ENCODE results near the gene IL12B. TPM values are rescaled to one million over a fixed set of nuclear protein-coding genes. Genes with fewer than 3 reads are reported as not detected.
"Not testable (repeated sequence)": the region's sequence is repeated elsewhere in the genome, so short reads cannot be mapped to it uniquely, and the experiment has no call there.

IL12B gene
- total RNA-seq, result not detected

- no peak for DNase-seq (ENCODE audit: low spot score)
Measured at GRCh38 chr5:159330131-159330800, at the start of gene IL12B. Gene IL12B (minus strand): TSS chr5:159330487. CDS start chr5:159326782, 3,705 bp downstream.

DNA sequence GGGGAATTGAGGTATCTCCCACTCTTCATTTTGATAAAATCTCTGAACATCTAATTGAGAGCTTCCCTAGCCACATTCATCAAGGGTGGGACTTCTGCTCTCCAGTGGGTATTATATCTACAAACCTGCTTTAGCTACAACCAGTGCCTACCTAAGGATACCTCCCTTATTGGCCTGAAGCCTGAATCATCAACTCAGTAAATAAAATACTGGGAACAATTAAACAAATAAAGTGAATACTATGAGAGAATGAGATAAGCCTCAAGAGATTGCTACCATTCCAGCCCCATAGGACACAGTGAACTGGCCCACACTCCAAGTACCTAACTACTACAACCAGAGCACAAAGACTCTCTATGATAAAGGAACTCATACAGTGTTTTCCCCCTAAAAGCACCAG lies 47.4 kb upstream of the IL12B start:
- DNase-seq (ENCODE audit: low spot score), result no peak

DNA sequence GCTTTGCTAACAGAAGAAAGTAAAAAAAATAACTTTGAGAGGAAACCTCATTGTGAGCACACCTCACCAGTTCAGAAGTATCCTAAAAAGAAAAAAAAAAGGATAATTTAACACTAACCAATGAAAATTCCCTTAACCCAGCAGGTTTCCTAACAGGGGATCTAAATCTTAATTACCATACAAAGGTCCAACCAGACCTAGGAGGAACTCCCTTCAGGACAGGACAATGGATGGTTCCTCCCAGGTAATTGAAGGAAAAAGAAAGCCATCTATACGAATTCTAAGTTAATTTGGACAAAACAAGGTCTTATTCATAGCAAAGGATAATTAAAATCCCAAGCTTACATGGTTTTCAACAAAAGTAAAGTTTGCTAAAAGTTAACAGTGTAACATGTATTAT lies 37.6 kb upstream of the IL12B start:
- DNase-seq (ENCODE audit: low spot score), result not testable (repeated sequence)

DNA sequence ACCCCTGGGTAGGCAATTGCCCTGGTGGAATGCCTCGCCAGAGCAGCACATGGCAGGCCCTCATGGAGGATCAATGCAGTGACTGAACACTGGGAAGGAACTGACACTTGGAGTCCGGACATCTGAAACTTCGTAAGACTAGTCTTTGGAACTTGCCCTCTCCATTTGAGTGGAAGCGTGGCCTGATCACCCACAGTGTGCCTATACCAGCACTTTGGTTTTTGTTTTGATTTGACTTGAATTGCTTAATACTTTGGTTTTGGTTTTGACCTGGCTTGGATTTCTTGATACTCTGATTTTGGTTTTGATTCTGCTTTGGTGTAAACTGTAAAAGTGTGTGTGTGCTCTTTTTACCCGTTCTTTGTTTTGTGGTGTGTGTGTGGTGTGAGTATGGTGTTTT lies 36.5 kb upstream of the IL12B start:
- DNase-seq (ENCODE audit: low spot score), result not testable (repeated sequence)

- DNase-seq (ENCODE audit: low spot score), result no peak
Measured at GRCh38 chr5:159362220-159362619, 31.9 kb upstream of the IL12B start.

GRCh38 chr5:159359871-159360270 lies 29.6 kb upstream of the IL12B start:
- DNase-seq (ENCODE audit: low spot score), result not testable (repeated sequence)

GRCh38 chr5:159359408-159359807 lies 29.1 kb upstream of the IL12B start:
- DNase-seq (ENCODE audit: low spot score), result no peak

- no peak for DNase-seq (ENCODE audit: low spot score)
Measured at GRCh38 chr5:159353661-159354252, 23.5 kb upstream of the IL12B start.

GRCh38 chr5:159350644-159351043 lies 20.4 kb upstream of the IL12B start:
- DNase-seq (ENCODE audit: low spot score), result not testable (repeated sequence)

DNA sequence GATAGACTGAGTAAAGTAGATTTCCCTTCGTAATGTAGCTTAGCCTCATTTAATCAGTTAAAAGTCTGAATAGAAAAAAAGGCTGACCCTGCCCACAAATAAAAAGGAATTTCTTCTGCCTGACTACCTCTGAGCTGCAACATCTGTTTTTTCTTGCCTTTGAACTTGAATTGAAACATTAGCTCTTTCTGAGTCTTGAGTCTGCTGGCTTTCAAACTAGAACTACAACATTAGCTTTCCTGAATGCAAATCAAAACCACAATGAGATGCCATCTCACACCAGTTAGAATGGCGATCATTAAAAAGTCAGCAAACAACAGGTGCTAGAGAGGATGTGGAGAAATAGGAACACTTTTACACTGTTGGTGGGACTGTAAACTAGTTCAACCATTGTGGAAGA lies 19.9 kb upstream of the IL12B start:
- DNase-seq (ENCODE audit: low spot score), result not testable (repeated sequence)

DNA sequence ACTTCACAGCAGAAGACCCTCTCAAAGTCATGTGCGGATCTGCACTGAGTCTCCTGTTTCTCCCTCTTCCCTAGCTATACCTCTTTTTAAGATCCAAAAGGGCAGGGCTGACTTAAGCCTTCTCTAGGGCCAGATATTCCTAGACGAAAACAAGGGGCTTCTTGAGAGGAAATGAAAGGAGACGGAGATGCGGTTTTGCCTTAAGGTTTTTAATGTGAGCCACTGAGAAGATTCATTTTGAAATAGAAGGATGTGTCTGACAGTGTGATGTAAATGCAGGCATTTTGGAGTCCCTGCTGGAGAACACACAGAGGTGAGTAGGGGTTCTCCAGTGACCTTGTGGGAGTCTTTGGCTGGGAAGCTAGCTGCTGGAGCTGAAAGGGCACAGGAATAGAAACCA lies 15.6 kb upstream of the IL12B start:
- DNase-seq (ENCODE audit: low spot score), result no peak

DNA sequence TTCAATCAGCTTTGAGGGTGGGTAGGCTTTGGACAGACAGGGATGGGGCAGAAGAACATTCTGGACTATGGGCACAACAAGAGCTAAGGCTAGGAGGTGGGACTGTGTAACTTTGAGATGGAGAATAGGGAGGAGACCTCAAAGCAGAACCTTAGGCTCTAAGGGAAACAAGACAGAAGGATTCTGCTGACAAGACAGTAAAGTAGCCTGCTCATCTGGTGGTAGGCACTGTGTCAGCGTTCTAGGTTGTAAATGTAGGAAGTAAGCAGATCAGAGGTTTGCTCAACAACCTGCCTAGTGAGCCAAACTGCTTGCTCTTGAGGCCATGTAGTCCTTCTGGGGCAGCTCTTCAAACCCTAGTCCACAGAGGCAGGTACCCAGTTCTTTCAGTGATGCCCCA lies 15.0 kb upstream of the IL12B start:
- no peak for DNase-seq (ENCODE audit: low spot score)

GRCh38 chr5:159343295-159344094 lies 13.2 kb upstream of the IL12B start:
- DNase-seq (ENCODE audit: low spot score), result no peak

DNA sequence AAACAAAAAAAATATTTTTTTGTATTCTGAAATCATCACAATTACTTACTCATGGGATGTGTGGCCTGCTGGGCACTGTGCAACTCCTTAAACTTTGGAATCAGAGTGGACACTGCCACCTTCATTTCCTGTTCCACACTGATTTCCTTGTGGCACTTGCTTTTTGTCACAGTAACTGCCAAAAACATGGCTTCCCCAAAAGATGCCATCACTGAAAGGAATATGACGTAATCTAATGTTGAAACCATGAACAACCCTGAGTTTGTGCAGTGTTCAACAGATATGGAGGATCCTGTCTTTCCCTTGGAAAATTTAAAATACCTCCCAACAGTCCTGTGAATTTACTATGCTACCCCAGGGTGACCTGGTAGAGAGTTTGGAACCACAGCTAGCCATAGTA lies 12.6 kb upstream of the IL12B start:
- no peak for DNase-seq (ENCODE audit: low spot score)

- DNase-seq (ENCODE audit: low spot score), result peak; percentile 80
Measured at GRCh38 chr5:159341906-159342310, 11.6 kb upstream of the IL12B start.

DNA sequence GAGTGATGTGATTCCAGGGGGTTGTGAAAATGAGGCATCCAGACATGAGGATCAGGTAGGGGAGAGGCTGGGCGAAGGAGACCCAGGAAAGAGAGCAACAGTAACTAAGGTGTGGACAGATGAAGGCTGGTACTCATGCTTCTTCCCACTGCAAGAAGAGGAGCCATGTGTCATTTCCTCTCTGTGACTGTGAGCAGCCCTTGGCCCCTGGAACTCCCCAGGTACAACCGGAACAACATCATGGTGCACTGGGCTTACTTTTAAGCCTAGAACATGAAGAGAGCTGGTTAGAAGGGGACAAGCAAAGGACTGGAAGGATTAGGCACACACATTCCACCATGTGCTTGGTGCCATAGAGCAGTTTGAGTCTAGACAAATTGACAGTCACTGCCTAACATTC lies 10.9 kb upstream of the IL12B start:
- no peak for DNase-seq (ENCODE audit: low spot score)

DNA sequence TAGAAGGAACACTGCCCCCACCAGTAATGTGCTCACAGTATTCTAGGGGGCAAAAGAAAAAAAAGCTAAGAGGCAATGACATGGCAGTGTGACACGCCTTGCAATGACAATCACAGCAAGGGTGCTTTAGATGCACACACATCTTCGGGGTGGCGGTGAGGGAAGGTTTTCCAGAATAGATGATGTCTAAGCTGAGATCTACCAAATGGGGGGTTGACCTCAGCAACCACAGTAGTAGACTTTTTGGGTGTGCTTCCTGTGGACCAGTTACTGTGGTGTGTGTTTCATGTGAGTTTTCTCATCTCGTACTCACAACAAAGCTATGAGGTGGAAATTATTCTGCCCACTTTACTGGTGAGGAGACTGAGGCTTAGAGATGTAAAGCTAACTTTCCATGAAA lies 10.2 kb upstream of the IL12B start:
- DNase-seq (ENCODE audit: low spot score), result no peak

- no peak for DNase-seq (ENCODE audit: low spot score)
Measured at GRCh38 chr5:159339460-159339859, 9.2 kb upstream of the IL12B start.

GRCh38 chr5:159338118-159338517 lies 7.8 kb upstream of the IL12B start:
- DNase-seq (ENCODE audit: low spot score), result no peak

DNA sequence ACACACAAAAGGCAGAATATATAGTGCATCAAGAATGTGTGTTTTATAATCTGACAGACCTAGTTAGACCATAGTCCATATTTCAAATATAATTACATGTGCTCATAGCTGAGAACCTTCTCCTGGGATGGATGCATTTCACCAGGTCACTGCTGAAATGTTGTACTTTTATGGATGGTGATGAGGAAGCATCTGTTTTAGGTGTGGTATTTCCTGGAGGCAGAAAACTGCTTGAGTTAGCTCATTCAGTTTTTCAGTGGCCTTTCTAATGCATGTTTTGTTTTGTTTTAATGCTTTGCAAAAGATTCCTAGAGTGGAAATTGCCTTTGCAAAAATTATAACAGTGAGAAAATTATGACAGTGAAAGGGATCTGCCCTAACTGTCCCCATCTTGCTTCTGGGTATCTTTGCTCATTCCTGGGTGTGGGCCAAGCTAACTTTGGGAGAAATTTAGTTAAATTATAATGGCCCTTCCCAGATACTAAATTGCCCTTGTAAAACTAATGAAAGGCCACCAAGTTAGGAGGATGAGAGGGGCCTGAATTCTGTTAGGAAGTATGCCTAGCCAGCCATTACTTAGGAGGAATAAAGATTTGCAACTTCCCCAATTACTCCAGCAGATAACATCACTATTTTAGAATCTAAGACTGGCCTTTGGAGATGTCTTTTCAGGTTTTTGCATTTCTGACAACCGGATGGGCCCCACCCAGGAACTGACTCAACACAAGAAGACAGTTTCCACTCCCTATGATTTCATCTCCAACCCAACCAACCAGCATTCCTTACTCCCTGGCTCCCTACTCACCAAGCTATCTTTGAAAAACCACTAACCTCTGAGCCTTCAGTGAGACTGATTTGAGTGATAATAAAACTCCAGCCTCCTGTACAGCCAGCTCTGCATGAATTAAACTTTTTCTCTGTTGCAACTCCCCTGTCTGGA lies 7.0 kb upstream of the IL12B start:
- no peak for DNase-seq (ENCODE audit: low spot score)

GRCh38 chr5:159336586-159336985 lies 6.3 kb upstream of the IL12B start:
- DNase-seq (ENCODE audit: low spot score), result no peak

DNA sequence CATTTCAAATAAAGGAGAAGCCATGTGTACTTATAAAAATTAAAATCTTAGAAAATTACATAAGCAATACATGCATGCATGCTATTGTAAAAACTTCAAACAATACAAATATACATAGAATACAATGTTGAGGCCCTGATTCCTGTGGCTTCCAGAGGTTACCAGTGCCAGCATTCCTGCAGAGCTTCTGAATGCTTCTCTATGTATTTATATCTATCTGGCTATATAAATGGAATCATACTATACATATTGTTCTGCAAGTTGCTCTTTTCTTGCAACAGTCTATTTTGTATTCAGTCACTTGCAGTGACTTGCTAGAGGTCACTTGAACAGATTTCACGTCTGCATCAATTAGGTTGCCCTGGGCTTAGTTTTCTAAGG lies 3.2 kb upstream of the IL12B start:
- DNase-seq (ENCODE audit: low spot score), result no peak
